Hair follicular keratinocyte (primary cell): ENCODE data around the gene DCTN4. TPM values are rescaled to one million over a fixed set of nuclear protein-coding genes. Genes with fewer than 3 reads are reported as not detected.

Experiments used
- total RNA-seq: library from RNA; depleted of rRNA; stranded (reverse); fragments of >200 nt; gene quantifications from 2 replicates; pipeline ENCODE4 v1.2.3, GENCODE V29; 2015

Gene DCTN4
- 31.8 and 40.4 TPM in 2 replicates for total RNA-seq

GRCh38 chr5:150758531-150759333 lies at the start of gene DCTN4:
TSS of gene DCTN4 (minus strand) at chr5:150759017. CDS start at chr5:150758993, 24 bp downstream.

GRCh38 chr5:150778517-150779396 lies 19.9 kb upstream of the DCTN4 start, which contains the start of gene SMIM3:
TSS of gene SMIM3 (plus strand) at chr5:150778757. CDS start at chr5:150795441, 16,684 bp downstream.

GRCh38 chr5:150700594-150701377 lies 58.0 kb downstream of the DCTN4 start, which contains the start of gene RBM22:
TSS of gene RBM22 (minus strand) at chr5:150701062. CDS start at chr5:150700985, 77 bp downstream.

GRCh38 chr5:150661086-150661485 lies 97.7 kb downstream of the DCTN4 start, which contains the start of gene MYOZ3:
TSS of gene MYOZ3 (plus strand) at chr5:150661251. CDS start at chr5:150662942, 1,691 bp downstream.

Other genes starting within 250 kb of the DCTN4 start
- gene SYNPO, start 118.4 kb downstream of the DCTN4 start, total RNA-seq, result 15.4 and 30.0 TPM in 2 replicates
- 0.53 TPM in 1 of 2 replicates, not detected in the other for gene MYOZ3, start 97.8 kb downstream of the DCTN4 start, total RNA-seq
- gene RBM22, start 58.0 kb downstream of the DCTN4 start, total RNA-seq, result 36.0 and 42.1 TPM in 2 replicates
- 30.7 and 38.3 TPM in 2 replicates for gene SMIM3, start 19.7 kb upstream of the DCTN4 start, total RNA-seq
- gene IRGM, start 87.5 kb upstream of the DCTN4 start, total RNA-seq, result not detected in 2 replicates
- gene ZNF300, start 146.0 kb upstream of the DCTN4 start, total RNA-seq, result 5.3 and 6.0 TPM in 2 replicates